Colonic mucosa (tissue), 4 donors: ENCODE data around the gene TRPM3. TPM values are rescaled to one million over a fixed set of nuclear protein-coding genes. Genes with fewer than 3 reads are reported as not detected.
A peak's percentile ranks its signal among the peaks of the same experiment; 100 is the strongest.

Experiments
- DNase-seq: peaks from one replicate; pipeline ENCODE4 v3.0.0-alpha.2; 2020
- H3K27ac ChIP-seq: fragments of 200-600 bp; one replicate; pipeline ENCODE4 v1.8.0; 2021
- H3K27me3 ChIP-seq: fragments of 200-600 bp; one replicate; pipeline ENCODE4 v1.8.0; 2021
- H3K36me3 ChIP-seq: fragments of 200-600 bp; one replicate; pipeline ENCODE4 v1.8.0; 2021
- H3K4me1 ChIP-seq: fragments of 200-600 bp; one replicate; pipeline ENCODE4 v1.8.0; 2021; ENCODE audit warnings: mild to moderate bottlenecking
- H3K4me3 ChIP-seq: fragments of 200-600 bp; one replicate; pipeline ENCODE4 v1.8.0; 2021
- H3K9ac ChIP-seq, 2 donors: one replicate each; pipeline ENCODE4 v1.7.0; 2013; ENCODE audit warnings: control low read depth in 2 of 2, low read depth in 2 of 2, low read length in 2 of 2
- H3K9me3 ChIP-seq: fragments of 200-600 bp; one replicate; pipeline ENCODE4 v1.8.0; 2021
- intact Hi-C: fragments of 100-400 bp; cut with DNase I; formaldehyde crosslinking; loops from one replicate; pipeline ENCODE4 v1.14.1; 2022
- total RNA-seq, 2 donors: library from RNA; stranded (reverse); fragmentation: NEBNext Ultra II Directional in 1 of 2; extraction: Animal tissue kit (Norgen Biotek cat#: 25700) in 1 of 2; gene quantifications; one replicate each; pipeline ENCODE4 v1.2.1, GENCODE V29; 2021
- TF ChIP-seq, protein P1 (sequence below): fragments of 200-600 bp; IDR thresholded peaks from one replicate; pipeline ENCODE4 v1.8.0; 2022; ENCODE audit warnings: antibody characterized with exemption, mild to moderate bottlenecking
- donor health status: healthy.
- donor health status: DM: no; HTN: no; CAD: no.
- donor health status: DM: no; HTN: no; CAD: no.

Gene TRPM3
- total RNA-seq, 2 donors from 2014 or later, result 0.32 to 0.35 TPM

DNA sequence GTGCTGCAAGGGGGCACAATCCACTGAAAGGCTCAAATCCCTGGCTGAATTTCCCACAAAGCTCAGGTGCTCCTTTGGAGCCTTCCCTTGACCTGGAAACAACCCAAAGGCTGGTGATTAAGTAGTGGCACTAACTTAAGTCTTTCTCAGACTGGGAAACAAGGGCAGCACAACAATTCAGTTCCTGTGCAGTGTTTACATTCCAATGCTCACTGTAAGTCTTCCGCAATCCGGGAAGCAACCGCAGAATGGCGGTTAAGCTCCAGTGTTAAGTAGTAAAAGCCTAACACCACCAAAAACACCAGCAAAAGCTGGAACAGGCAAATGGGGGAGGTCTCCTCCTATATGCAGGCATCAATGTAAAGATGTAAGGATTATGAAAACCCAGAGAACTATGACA lies 117.2 kb downstream of the TRPM3 start:
- H3K36me3 ChIP-seq, result no peaks in the 10 kb centered on the region
- no peaks in the 10 kb centered on the region for H3K9me3 ChIP-seq
- H3K27ac ChIP-seq, result no peak overlapping the region
- intact Hi-C loops, result loop anchor here (5.0 kb wide), 2 partner anchors 77 to 362 kb away; no protein-coding TSS in a partner anchor
- TF ChIP-seq, protein P1, sequence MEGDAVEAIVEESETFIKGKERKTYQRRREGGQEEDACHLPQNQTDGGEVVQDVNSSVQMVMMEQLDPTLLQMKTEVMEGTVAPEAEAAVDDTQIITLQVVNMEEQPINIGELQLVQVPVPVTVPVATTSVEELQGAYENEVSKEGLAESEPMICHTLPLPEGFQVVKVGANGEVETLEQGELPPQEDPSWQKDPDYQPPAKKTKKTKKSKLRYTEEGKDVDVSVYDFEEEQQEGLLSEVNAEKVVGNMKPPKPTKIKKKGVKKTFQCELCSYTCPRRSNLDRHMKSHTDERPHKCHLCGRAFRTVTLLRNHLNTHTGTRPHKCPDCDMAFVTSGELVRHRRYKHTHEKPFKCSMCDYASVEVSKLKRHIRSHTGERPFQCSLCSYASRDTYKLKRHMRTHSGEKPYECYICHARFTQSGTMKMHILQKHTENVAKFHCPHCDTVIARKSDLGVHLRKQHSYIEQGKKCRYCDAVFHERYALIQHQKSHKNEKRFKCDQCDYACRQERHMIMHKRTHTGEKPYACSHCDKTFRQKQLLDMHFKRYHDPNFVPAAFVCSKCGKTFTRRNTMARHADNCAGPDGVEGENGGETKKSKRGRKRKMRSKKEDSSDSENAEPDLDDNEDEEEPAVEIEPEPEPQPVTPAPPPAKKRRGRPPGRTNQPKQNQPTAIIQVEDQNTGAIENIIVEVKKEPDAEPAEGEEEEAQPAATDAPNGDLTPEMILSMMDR, result no peak
- H3K27me3 ChIP-seq, result no peaks in the 10 kb centered on the region
- no peak for DNase-seq
- no peak overlapping the region for H3K9ac ChIP-seq
- H3K4me1 ChIP-seq, result no peaks in the 10 kb centered on the region
- no peak overlapping the region for H3K4me3 ChIP-seq

DNA sequence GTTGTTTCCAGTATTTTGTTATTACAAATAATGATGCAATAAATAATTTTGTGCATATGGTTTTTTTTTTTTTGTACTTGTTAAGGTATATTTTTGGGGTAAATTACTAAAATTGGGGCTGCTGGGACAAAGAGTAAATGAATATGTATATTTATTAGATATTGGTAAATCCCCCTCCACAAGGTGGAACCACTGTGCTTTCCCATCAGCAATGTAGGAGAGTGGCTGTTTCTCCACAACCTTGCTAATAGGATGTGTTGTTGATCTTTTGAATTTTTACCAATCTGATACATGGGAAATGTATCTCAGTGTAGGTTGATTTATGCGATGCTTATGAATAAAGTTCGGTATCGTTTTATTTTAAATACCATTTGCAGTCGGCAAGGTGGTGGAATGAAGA lies 118.1 kb downstream of the TRPM3 start:
- H3K9ac ChIP-seq, result no peak overlapping the region
- H3K9me3 ChIP-seq, result no peaks in the 10 kb centered on the region
- no peak overlapping the region for H3K27ac ChIP-seq
- H3K27me3 ChIP-seq, result no peaks in the 10 kb centered on the region
- no peak overlapping the region for H3K4me3 ChIP-seq
- no peak for DNase-seq
- TF ChIP-seq, protein P1, result no peak
- H3K36me3 ChIP-seq, result no peaks in the 10 kb centered on the region
- H3K4me1 ChIP-seq, result no peaks in the 10 kb centered on the region
- intact Hi-C loops, result loop anchor here (5.0 kb wide), 2 partner anchors 76 to 361 kb away; no protein-coding TSS in a partner anchor

DNA sequence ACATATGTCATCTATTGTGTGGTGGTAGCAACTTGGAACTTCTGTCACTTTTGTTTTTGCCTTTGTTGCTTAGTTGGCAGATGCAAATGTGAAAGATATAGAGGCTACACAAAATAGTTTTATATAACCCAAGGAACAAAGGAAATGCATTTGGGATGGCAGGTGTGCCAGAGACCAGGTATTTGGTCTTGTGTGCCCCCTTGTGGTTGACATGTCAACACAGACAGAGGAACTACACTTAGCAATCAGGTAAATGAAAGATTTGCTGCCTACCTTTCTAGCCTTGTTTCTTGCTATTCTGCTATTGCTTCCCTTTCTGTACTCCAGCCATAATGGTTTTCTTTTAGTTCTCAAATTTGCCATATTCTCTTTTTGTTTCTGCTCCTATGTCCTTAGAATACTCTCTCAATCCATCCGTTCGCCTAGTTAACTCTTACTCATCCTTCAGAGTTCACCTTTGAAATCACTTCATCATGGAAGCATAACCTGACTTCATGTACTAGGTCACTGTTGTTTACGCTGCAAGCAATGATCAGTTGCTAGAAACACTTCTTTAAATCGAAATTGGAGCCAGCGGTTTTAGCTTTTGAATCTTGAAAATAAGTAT lies 119.5 kb downstream of the TRPM3 start:
- peak; percentile 40 for DNase-seq
- Histone ChIP-seq H3K9ac (no peak overlapping the region), H3K9me3 (no peaks in the 10 kb centered on the region), H3K27ac (no peak overlapping the region), H3K36me3 (no peaks in the 10 kb centered on the region), H3K27me3 (no peaks in the 10 kb centered on the region), H3K4me1 (no peaks in the 10 kb centered on the region), H3K4me3 (no peak overlapping the region)
- intact Hi-C loops, result loop anchor here (5.0 kb wide), 2 partner anchors 75 to 360 kb away; no protein-coding TSS in a partner anchor
- TF ChIP-seq, protein P1, result peak; percentile 42

DNA sequence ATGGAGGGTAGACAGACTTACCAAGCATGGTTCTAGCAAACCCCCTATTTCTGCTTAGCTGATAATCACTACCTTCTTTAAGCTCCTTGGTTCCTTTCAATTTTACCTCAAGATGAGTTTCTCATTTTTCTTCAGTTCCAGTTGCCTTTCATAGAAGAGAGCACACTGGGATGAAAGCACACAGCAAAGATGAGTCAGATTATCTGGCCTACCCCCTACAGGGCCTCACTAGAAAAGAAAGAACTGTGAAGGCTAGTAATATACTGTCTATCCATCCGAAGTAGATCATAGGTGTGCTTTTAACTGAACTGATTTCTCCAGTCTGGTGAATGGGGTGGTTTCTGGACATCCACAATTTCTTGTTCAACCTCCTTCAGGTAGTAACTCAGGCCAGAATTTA lies 122.5 kb downstream of the TRPM3 start:
- H3K9ac ChIP-seq, result no peak overlapping the region
- no peak overlapping the region for H3K27ac ChIP-seq
- intact Hi-C loops, result no loop called here
- no peaks in the 10 kb centered on the region for H3K9me3 ChIP-seq
- H3K4me3 ChIP-seq, result no peak overlapping the region
- TF ChIP-seq, protein P1, result no peak
- no peaks in the 10 kb centered on the region for H3K4me1 ChIP-seq
- DNase-seq, result no peak
- H3K27me3 ChIP-seq, result no peaks in the 10 kb centered on the region
- no peaks in the 10 kb centered on the region for H3K36me3 ChIP-seq

GRCh38 chr9:70995511-70995910 lies 125.9 kb downstream of the TRPM3 start:
- TF ChIP-seq, protein P1, result no peak
- H3K27ac ChIP-seq, result no peak overlapping the region
- no peaks in the 10 kb centered on the region for H3K36me3 ChIP-seq
- H3K9ac ChIP-seq, result no peak overlapping the region
- intact Hi-C loops, result no loop called here
- no peak overlapping the region for H3K4me3 ChIP-seq
- H3K4me1 ChIP-seq, result no peaks in the 10 kb centered on the region
- DNase-seq, result no peak
- no peaks in the 10 kb centered on the region for H3K9me3 ChIP-seq
- H3K27me3 ChIP-seq, result no peaks in the 10 kb centered on the region
